Ovary (tissue), 9 donors: Measurements from ENCODE around the gene ADRA2C. TPM values are rescaled to one million over a fixed set of nuclear protein-coding genes. Genes with fewer than 3 reads are reported as not detected.

Experiments
- DNase-seq, 5 donors: peaks; one replicate each; pipeline ENCODE4 v3.0.0-alpha.2; 2019 to 2020
- H3K27ac ChIP-seq, 2 donors: fragments of 200-600 bp; one replicate each; pipeline versions ENCODE4 v1.5.1 to v1.8.0; 2019 to 2022
- H3K27me3 ChIP-seq: fragments of 200-600 bp; one replicate; pipeline ENCODE4 v1.8.0; 2022
- H3K36me3 ChIP-seq: fragments of 200-600 bp; sonication (generic); one replicate; pipeline ENCODE4 v1.5.1; 2019
- H3K4me1 ChIP-seq: one replicate; pipeline ENCODE4 v1.8.1; 2013; ENCODE audit warnings: mild to moderate bottlenecking, moderate library complexity; ENCODE audit not compliant: insufficient read depth
- H3K4me3 ChIP-seq: fragments of 200-600 bp; sonication (generic); one replicate; pipeline ENCODE4 v1.5.1; 2017
- H3K9me3 ChIP-seq, 2 donors: fragments of 200-600 bp in 1 of 2; sonication (generic) in 1 of 2; one replicate each; pipeline versions ENCODE4 v1.5.1 to v1.8.1; 2013 to 2019; ENCODE audit warnings: mild to moderate bottlenecking in 1 of 2, moderate library complexity in 1 of 2
- CTCF ChIP-seq, 3 donors: fragments of 450-650 bp in 2 of 3; fragments of 200-600 bp in 1 of 3; IDR thresholded peaks; one replicate each; pipeline versions ENCODE4 v1.5.1 to v1.8.0; 2016 to 2022; ENCODE audit warnings: antibody characterized with exemption in 3 of 3, mild to moderate bottlenecking in 1 of 3
- EP300 ChIP-seq: sonication (generic); formaldehyde crosslinking; IDR thresholded peaks from one replicate; pipeline ENCODE4 v1.6.1; 2017; ENCODE audit warnings: antibody characterized with exemption
- POLR2A ChIP-seq: fragments of 450-650 bp; IDR thresholded peaks from one replicate; pipeline ENCODE4 v1.6.1; 2017; ENCODE audit warnings: antibody characterized with exemption, mild to moderate bottlenecking, moderate library complexity
- WGBS, 3 donors: extraction: QIAGEN DNeasy Blood & Tissue Kit in 1 of 3; methylation state at CpG; one replicate each; pipeline versions ENCODE4 v1.1.5 to v1.1.7; 2013 to 2017; 5-methylcytosine and 5-hydroxymethylcytosine counted together
- intact Hi-C, 4 donors: fragments of 100-400 bp; cut with DNase I; formaldehyde crosslinking; loops; one replicate each; pipeline versions ENCODE4 v1.11.0 to v1.15.1; 2022 to 2023
- polyA plus RNA-seq, 2 donors: library from polyadenylated mRNA; stranded (reverse); fragments of 200-250 nt in 1 of 2; fragments of 350-450 nt in 1 of 2; fragmentation: Illumina TruSeq in 1 of 2; extraction: RNeasy Lipid Tissue Mini Kit (QIAGEN cat#74804) in 1 of 2; gene quantifications; one replicate each; pipeline ENCODE4 v1.2.3, GENCODE V29; 2013 to 2014
- total RNA-seq, 7 donors: library from RNA; depleted of rRNA in 2 of 7; stranded (reverse); fragments of >200 nt in 2 of 7; fragmentation: NEBNext Ultra II Directional in 3 of 7; extraction: Animal tissue kit (Norgen Biotek cat#: 25700) in 3 of 7; gene quantifications; one replicate each; pipeline versions ENCODE4 v1.1.0 to v1.2.4, GENCODE V29; 2016 to 2023
- donor health status: DM: no; HTN: no; CAD: no; lungs with moderate emphysema.
- donor health status: DM: no; HTN: no; CAD: no.
- donor health status: Bipolar disorder and iron deficiency.
- donor health status: DM: yes; HTN: yes; CAD: no.
- donor health status: DM: no; HTN: no; CAD: no.
- donor health status: DM: yes; HTN: yes; CAD: no.

ADRA2C gene
- total and polyA plus RNA-seq, 9 donors = 0.35 to 15.1 (median 4.2) TPM

GRCh38 chr4:3788366-3788660 lies 22.1 kb downstream of the ADRA2C start:
- TF ChIP-seq CTCF (IDR thresholded peaks at IDR 0.05) (no peak), EP300 (no peak), POLR2A (no peak)
- no peak for DNase-seq
- WGBS, 3 donors = 77 to 83% (median 81%) methylated on average over 13 of the region's 13 CpGs
- no peaks in the 10 kb centered on the region for H3K4me1 ChIP-seq
- no peak overlapping the region for H3K4me3 ChIP-seq
- no peaks in the 10 kb centered on the region for H3K27me3 ChIP-seq
- H3K36me3 ChIP-seq = no peaks in the 10 kb centered on the region
- no peaks in the 10 kb centered on the region for H3K9me3 ChIP-seq
- intact Hi-C loops = no loop called here
- no peak overlapping the region for H3K27ac ChIP-seq

GRCh38 chr4:3789587-3789986 lies 23.4 kb downstream of the ADRA2C start:
- Histone ChIP-seq H3K27me3 (no peaks in the 10 kb centered on the region), H3K36me3 (no peaks in the 10 kb centered on the region), H3K9me3 (no peaks in the 10 kb centered on the region), H3K4me3 (no peak overlapping the region), H3K27ac (no peak overlapping the region), H3K4me1 (no peaks in the 10 kb centered on the region)
- intact Hi-C loops = no loop called here
- no peak for DNase-seq
- no peak for TF ChIP-seq EP300
- no peak for TF ChIP-seq POLR2A
- TF ChIP-seq CTCF (IDR thresholded peaks at IDR 0.05) = no peak
- WGBS, 3 donors = 66 to 85% (median 68%) methylated on average over 9 of the region's 9 CpGs

DNA sequence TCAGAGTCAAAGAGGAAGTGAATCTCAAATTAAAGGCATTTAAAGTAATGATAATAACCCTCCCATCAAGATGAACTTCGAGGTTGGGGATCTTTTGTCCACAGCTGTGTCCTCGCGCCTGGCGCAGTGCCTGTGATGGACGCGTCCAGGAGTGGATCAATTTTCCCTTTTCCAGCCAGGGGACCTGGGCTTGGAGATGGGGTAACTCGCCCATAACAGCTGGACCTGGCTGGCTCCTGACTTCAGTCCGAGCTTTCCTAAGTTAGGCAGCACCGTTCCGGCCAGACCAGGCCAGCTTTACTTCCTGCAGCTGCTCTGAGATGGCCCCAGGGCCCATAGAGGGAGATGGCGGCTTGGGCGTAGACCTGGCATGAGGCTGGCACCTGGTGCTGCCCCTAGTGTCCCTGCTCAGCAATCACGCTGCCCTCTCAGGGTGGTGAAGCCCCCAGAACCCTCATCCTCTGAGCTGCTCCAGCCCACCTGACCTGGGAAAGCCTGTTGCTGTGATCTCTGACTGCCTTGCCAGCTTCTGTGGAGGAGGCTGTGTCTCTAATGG lies 23.9 kb downstream of the ADRA2C start:
- DNase-seq = no peak

GRCh38 chr4:3791256-3791655 lies 25.1 kb downstream of the ADRA2C start:
- TF ChIP-seq EP300 = no peak
- TF ChIP-seq POLR2A = no peak
- TF ChIP-seq CTCF (IDR thresholded peaks at IDR 0.05) = no peak
- no peak overlapping the region for H3K4me3 ChIP-seq
- intact Hi-C loops = no loop called here
- H3K9me3 ChIP-seq = no peaks in the 10 kb centered on the region
- H3K36me3 ChIP-seq = no peaks in the 10 kb centered on the region
- 69 to 78% (median 70%) methylated on average over 9 of the region's 9 CpGs for WGBS, 3 donors
- DNase-seq = no peak
- H3K4me1 ChIP-seq = no peaks in the 10 kb centered on the region
- H3K27me3 ChIP-seq = no peaks in the 10 kb centered on the region
- no peak overlapping the region for H3K27ac ChIP-seq

More for the DNA sequence above, 23.9 kb downstream of the ADRA2C start:
- no peaks in the 10 kb centered on the region for H3K4me1 ChIP-seq
- H3K27me3 ChIP-seq = no peaks in the 10 kb centered on the region
- TF ChIP-seq POLR2A (no peak), CTCF (IDR thresholded peaks at IDR 0.05) (no peak), EP300 (no peak)
- H3K27ac ChIP-seq = no peak overlapping the region
- H3K9me3 ChIP-seq = no peaks in the 10 kb centered on the region
- 74 to 82% (median 80%) methylated on average over 13 of the region's 13 CpGs for WGBS, 3 donors
- no peaks in the 10 kb centered on the region for H3K36me3 ChIP-seq
- intact Hi-C loops = no loop called here
- no peak overlapping the region for H3K4me3 ChIP-seq
